Esophagus squamous epithelium (tissue), 4 donors: ENCODE measurements around the gene ZNF277.

Source experiments
- CTCF ChIP-seq, 6 experiments: fragments of 450-650 bp in 4 of 6; fragments of 200-600 bp in 2 of 6; sonication (generic) in 2 of 6; IDR thresholded peaks; one replicate each; pipeline ENCODE4 v1.5.1; 2016 to 2019; ENCODE audit warnings: antibody characterized with exemption in 6 of 6, mild to moderate bottlenecking in 4 of 6, moderate library complexity in 4 of 6
- POLR2A ChIP-seq, 4 donors: fragments of 450-650 bp; IDR thresholded peaks; one replicate each; pipeline ENCODE4 v1.6.1; 2017; ENCODE audit warnings: antibody characterized with exemption in 4 of 4, mild to moderate bottlenecking in 4 of 4, moderate library complexity in 3 of 4

- TF ChIP-seq CTCF (IDR thresholded peaks at IDR 0.05) (no peak), POLR2A (IDR thresholded peaks at IDR 0.05) (no peak)
These were observed 125.0 kb downstream of the ZNF277 start for GRCh38 chr7:112331492-112331891.
